GM19467 (cell line): ENCODE results near the gene BLVRA.

Experiments used
- ATAC-seq: cut with Tn5 transposase; IDR thresholded peaks from one replicate; pipeline ENCODE4 v1.9.1; 2021; ENCODE audit warnings: mild to moderate bottlenecking, moderate library complexity; ENCODE audit not compliant: unreplicated experiment

Gene BLVRA

DNA sequence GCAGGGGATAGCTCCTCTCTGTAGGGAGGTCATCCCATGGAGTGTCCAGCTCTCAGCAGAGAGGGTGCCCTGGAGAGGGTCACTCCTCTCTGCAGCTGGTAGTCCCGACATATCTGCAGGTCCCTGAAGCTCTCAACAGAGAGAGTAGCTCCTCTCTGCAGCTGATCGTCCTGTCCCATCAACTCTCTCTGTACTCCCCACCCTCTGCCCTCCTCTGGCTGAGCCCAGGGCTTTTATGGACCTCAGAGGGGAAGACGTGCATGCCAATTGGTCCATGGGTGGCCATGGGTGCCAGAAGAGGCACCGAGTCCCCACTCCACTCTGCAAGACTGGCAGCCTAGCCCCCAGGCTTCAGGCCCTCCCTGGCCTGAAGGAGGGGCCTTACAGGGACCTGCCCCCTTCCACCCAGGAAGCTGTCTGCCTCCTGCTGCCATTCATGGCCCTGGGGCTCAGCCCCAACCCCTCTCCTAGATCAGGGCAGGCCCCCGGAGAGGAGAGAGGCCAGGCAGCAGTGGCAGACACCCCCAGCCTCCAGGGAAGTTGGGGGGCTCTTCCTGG, 9.0 kb upstream of the BLVRA start:
- no peak for ATAC-seq

DNA sequence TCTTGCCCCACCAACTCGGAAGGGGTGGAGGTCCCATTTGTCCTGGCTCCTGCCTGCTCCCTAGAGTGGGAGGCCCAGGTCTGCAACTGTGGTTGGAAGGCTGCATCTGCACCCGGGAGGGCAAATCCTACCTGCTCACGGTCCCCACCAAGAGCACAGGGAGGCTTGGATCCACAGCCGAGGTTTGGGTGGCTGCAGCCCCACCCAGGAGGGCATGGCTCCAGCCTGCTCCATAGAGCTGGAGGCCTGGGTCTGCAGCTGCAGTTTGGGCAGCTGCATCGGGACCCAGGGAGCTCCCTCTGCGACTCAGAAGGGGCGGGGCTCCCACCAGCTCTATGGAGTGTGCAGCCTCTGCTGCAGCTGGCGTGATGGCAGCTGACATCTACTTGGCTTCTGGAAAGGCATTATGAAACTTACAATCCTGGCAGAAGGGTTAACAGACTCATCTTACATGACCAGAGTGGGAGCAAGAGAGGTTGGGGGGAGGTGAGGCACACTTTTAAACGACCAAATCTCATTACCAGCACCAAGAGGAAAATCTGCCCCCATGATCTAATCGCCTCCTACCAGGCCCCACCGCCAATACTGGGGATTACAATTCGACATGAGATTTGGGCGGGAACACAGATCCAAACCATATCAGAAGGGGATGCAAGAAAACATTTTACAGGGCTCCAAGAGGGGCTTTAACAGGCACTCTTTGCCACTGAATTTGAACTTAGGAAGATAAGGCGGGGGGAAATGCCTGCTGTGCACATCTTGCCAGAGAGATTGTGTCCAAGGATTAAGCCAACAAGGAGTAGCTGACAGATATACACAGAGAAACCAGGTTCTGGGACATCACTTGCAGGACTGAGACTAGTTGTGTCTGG, 8.2 kb upstream of the BLVRA start:
- ATAC-seq = no peak

DNA sequence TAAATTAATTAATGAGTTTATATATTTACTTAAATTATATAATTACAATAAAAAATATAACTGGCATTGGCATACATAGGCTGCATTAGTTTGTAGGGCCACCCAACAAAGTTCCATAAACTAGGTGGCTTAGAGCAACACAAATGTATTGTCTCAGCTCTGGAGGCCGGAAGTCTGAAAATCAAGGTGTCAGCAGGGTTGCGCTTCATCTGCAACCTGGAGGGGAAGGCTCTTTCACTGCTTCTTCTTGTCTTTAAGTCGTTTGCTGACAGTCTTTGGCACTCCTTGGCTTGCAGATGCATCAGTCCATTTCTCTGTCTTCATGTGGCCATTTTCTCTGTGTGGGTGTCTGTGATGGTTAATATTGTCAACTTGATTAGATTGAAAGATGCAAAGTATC, 6.1 kb upstream of the BLVRA start:
- no peak for ATAC-seq

DNA sequence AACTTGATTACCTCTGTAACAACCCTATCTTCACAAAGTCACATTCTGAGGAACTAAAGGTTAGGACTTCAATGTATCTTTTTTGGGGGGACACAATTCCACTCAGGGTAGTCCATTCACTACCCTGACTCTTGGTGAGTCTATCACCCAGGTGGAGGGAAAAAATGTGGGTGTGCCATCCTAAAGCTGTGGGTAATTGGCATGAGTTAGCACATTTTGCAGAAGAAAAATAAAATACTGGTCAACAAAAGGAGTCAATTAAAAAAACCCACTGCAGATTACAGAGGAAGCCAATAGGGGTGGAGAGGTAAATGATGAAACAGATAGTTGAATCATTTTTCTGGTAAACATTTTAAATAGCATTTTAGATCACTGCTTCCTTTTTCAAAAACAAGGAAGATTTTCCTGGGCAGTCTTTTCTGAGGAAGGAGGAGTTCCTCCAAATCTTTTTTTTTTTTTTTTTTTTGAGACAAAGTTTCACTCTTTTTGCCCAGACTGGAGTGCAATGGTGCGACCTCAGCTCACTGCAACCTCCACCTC, 5.1 kb upstream of the BLVRA start:
- no peak for ATAC-seq

DNA sequence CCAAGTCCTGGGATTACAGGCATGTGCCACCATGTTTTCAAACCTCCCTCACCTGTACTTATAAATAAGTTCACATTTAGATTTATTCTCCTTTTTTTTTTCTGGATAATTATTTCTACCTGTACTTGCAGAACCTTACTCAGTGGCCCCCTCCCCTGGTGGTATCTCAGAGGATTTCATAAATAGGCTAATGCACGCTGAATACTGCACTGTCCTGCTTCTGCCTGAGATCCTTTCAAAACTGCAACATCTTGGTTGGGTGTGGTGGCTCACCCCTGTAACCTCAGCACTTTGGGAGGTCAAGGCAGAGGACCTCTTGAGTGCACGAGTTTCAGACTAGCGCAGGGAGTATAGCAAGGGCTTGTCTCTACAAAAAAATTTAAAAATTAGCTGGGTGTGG, 4.6 kb upstream of the BLVRA start:
- ATAC-seq = no peak

DNA sequence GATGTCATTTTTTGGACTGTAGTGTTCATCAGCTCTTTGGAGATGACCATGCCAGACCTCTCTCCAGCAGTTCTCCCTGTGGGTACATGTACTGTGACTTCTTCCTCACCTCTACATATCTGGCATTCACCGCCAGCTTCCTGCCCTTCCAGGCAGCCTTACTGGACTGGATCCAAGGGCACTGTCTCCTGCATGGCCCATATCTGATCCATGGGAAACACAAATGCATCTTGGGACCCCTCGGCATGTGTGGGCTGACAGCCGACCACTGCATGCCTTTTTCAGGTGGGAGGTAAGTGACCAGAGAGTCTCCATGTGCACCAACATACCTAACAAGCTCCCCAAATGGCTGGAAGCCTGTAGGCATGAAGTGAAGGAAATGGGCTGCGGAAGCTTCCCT, 3.9 kb upstream of the BLVRA start:
- no peak for ATAC-seq

DNA sequence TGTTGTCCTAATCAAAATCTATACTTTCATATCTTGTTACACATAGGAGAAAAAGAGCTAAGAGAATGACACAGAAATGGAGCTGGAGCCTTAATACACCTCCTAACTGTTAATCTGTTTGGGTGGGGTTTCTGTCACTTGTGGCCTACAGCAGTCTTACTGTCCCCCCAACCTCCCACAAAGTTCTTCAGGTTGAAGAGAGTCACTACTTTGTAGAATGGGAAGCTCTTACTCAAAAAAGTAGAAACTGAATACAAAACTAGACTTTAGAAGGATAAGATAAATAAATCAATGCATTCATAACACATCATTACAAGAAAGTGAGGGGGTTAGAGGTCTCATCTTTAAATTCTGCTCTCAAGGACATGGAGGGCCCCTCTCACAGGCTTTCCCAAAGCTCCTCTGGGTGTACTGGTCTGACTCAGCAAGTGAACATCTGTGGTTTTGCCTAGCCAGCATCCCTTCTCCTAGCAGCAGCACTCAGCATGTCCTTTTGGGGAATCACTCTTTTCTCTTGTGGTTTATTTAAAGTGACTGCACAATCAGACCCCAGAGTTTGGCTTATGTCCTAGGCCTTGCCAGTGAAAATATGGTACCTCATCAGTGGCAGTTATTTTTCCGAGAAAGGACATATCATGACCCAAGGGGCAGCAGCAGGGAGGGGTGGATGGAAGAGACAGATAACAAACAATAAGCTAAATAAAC, 2.0 kb upstream of the BLVRA start:
- no peak for ATAC-seq

DNA sequence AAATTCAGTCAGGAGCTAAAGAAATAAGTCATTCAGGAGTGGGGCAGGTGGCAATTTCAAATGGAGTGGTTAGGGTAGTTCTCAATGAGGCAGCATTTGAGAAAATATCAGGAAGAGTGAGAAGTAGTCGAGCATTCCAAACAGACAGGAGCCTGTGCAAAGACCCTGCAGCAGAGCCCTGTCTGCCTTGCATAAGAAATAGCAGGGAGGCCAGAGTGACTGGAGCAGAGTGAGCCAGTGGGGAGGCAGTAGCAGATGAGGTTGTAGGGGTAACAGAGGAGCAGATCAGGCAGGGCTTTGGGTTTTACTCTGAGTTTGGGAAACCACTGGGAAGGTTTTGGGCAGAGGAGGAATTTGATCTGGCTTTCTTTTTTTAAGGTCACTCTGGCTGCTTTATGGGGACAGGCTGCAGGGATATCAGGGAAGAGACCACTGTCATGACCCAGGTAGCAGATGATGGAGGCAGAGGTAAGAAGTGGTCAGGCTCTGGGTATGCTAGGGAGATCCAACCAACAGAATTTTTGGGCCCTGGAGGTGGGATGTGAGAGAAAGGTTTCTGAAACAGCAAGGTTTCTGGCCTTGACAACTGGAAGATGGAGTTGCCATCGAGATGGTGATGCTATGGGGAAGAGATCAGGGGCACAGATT, 1.3 kb upstream of the BLVRA start:
- ATAC-seq = no peak

DNA sequence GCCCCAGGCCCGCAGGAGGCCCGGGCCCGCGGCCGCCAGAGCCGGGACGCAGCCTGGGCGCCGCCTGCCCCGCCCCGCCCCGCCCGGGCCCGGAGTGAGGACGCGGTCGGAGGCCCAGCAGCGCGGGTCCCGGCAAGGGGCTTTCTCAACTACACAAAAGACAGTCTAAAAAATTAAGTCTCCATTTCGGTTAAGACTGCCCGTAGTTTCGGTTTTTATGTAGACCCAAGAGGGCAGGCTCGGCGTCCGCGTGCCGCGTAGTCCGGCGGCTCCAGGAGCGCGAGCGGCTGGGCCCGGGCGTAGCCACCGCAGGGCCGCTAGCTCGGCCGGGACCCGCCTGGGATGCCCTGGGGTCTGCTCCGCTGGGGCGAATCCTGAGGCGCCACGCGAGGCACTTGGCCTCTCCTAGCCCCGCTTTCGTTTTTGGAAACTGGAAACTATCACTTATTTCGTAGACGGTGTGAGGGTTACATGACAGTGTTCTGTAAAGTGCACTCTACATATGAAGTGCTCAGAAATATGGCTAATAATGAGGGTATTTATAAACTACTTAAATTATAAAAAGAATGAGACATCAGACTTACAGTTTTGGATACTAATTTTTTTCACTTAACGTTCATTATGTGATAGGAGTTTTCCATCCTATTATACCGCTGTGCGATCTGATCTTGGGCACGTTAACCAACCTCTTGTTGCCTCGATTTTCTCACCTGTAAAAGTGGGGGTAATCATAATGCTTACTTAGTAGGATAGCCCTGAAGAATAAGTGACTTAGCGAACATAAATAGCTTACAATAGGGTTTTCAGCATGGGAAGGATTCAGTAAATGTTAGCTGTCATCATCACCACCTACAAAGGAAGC, 573 bp downstream of the BLVRA start:
- peak; percentile 55 for ATAC-seq

DNA sequence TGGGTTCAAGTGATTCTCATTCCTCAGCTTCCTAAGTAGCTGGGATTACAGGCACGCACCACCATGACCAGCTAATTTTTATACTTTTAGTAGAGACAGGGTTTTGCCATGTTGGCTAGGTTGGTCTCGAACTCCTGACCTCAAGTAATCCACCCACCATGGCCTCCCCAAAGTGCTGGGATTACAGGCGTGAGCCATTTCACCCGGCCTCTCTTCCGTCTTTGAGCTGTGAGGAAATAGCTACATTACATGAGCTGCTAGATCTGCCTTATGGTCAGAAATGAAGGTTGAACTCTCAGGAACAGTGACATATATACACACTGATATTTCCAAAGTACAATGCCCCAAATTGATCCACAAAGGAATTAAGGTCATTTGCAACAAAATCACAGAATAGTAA, 2.4 kb downstream of the BLVRA start:
- no peak for ATAC-seq

DNA sequence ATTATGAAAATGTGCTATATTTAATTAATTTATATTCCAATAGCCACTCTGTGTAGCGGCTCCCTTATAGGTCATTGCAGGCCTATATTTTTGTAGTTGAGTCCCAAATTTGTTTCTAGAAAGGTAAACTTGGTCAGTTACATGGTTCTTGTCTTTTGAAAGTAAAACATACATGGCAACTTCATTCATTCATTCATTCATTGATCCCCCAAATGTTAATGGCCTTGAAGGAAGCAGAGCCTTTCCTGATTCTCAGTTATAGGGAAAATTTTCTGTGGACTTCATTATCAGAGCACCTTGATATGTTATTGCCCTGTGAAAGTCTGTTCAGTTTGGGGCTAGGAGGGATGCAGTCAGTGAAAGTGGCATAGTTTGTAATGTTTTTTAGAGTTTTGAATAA, 2.9 kb downstream of the BLVRA start:
- no peak for ATAC-seq

DNA sequence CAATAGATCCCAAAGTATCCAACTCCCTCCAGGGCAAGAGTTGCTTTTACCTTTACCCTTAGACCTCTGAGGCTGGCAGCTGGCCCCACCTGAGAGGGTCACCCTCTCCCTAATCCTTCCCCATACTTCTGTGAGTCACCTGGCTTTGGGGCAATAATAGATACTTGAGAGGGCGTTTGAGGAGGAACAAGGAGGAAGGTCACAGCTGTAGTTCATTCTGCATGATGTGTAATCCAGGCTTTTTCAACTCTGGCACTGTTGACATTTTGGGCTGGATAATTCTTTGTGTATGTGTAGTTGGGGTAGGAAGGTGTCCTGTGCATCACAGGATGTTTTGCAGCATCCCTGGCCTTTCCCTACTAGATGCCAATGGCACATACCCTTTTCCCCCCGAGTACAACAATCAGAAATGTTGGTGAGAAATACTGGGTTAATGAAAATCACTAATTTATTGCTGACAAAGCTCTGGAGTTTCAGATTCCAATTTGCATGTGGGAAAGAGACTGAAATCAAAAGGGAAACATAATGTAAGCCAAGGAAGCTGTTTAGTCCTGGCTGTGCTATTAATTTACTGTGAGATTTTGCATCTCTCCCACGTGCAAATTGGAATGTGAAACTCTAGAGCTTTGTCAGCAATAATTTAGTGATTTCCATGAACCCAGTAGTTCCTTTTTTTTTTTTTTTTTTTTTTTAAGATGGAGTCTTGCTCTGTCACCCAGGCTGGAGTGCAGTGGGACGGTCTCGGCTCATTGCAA, 3.6 kb downstream of the BLVRA start:
- no peak for ATAC-seq

DNA sequence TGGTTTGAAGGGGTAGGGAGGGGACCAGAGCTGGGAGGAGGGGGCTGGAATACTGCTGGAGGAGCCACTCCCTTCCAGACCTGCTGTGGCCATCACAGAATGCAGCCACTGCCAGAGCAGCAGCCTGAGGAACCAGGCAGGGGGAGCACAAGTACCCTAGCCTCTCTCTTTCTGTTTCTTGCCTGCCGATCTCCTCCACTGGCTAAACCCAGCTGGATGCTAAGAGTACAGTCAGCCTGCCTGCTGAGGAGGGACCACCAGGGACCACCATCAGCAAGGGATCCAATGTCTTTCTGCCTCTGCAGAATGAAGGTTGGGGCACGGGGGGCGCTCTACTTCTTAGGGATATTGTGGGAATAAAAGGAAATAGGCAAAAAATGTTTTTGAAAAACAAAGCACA, 4.7 kb downstream of the BLVRA start:
- ATAC-seq = no peak

DNA sequence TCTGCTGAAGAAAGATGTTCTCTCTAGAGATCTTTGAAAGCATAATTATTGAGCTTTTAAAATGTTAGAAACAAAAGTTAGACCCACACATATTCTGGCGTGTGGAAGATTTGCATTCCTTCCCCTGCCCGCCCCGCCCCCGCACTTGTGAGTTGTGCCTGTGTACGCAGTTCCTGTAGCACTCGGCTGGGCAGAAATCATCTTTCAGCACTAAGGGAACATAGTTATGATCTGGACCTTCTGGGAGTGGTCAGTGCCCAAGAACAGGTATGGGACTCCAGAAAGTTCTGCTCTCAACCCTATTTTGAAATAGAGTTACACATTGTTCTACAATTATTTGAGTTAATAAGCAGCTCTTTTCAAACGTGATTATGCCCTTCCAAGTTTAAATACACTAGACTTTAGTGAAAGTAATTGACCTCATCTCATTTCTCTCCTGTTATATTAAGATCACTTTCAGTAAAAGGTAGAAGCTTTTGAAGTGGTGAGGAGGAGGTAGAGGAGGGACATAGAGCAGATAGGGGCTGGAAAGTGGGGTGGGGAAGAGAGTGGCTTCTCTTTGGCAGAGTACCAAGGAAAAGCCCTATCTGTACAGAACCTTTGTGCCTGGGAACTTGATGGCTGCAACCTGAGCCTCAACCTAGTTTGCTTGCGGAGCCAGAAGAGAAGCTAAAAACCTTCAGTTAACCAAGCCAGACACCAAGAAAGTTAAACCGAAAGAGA, 5.7 kb downstream of the BLVRA start:
- ATAC-seq = no peak

DNA sequence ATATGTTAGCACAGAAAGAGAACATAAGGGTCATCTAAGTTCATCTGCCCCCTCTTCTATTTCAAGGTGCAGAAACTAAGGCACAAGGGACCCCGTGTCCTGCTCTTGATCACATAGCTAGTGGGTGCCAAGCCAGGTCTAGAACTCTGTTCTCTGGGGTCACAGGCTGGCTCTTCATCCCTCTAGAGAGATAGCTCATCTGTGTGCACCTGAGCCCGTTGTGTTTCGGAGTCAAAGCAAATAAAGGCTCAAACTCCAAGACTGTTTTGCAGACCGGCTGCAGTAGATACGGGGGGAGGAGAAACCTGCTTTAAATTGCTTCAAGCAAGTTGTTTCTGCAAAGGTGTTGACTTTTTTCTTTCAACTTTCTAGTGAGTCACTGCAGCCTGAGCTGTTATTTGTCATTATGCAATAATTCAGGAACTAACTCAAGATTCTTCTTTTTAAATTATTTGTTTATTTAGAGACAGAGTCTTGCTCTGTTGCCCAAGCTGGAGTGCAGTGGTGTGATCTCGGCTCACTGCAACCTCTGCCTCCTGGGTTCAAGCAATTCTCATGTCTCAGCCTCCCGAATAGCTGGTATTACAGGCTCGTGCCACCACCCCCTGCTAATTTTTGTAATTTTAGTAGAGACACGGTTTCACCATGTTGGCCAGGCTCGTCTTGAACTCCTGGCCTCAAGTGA, 6.5 kb downstream of the BLVRA start:
- no peak for ATAC-seq

DNA sequence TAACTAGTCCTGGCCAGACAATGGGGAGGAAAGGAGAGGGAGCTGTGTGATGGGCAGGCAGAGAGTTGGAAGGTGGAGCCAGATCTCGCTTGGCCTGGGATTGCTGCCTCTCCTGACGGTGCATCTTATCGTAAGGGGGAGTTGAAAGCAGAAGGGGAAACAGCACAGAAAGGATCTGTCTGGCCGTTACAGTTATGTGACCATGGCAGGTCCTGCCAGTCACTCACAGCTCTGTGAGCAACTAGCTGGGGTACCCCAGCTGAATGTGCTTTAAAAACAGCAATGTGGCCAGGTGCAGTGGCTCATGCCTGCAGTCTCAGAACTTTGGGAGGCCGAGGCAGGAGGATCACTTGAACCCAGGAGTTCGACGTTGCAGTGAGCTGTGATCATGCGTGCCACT, 8.1 kb downstream of the BLVRA start:
- ATAC-seq = no peak

DNA sequence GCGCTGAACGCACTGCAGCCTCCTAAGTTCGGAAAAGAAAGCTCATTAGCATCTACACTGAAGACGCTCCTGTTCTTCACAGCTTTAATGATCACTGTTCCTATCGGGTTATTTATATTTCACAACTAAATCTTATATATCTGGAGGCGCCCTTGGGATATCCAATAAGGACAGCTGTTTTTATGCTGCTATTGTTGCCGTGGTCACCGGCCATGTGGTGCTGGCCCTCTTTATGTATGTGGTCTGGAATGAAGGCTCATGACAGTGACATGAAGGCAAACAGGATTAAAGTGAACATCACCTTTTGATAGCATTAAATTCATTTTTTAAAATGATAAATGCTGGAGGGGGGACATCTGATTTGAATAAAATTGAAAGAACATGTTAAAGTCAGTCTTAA, 8.8 kb downstream of the BLVRA start:
- ATAC-seq = no peak

DNA sequence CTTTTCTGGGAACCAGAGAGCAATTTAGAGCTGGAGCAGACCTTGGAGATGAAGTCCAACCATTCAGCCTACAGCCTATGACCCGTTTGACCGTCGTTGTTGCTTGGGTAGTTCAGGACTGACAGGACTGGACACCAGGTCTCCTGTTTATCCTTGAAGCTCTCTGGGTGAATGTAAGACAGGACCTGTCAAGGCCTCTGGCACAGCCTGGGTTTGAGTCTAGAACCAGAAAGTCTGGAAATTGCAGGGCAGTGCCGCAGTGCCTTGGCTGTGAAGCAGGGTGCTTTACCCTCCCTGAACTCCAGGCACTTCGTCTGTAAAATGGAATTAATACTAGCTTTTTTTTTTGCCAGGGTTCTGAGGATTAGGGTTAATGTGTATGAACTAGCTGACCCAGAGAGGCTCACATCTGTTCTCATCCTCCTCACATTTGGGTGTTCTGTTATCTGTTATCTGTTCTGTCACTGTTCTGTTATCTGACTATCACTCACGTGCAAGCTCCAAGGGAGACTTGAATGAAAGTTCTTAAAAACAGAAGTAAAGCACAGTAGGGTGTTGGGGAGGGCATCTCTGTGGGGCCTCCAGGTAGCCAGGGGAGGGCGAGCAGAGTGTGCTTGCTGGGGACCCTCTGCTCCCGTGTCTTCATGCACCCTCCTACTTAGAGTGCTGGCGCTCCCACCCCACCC, 9.9 kb downstream of the BLVRA start:
- ATAC-seq = no peak
